Measurements from ENCODE around the gene DOCK1.
"Not testable (repeated sequence)": the region's sequence is repeated elsewhere in the genome, so short reads cannot be mapped to it uniquely, and the experiment has no call there.

The DOCK1 gene

GRCh38 chr10:126889421-126889820 is 15.8 kb upstream of the DOCK1 start:
- Histone ChIP-seq H3K27ac (no peak overlapping the region), H3K27me3 (no peaks in the 10 kb centered on the region), H3K4me3 (ENCODE audit: low read depth in 1 of 2, low read length in 1 of 2) (no peak overlapping the region), H3K4me1 (ENCODE audit: control insufficient read depth in 1 of 2, insufficient read depth in 1 of 2, low read depth in 1 of 2, low read length in 1 of 2) (no peaks in the 10 kb centered on the region), H3K36me3 (no peaks in the 10 kb centered on the region), H3K9me3 (no peaks in the 10 kb centered on the region)
- TF ChIP-seq CTCF (IDR thresholded peaks at IDR 0.05) = no peak

- not testable (repeated sequence) for H3K9me3 ChIP-seq; H3K27ac ChIP-seq; H3K27me3 ChIP-seq; H3K4me1 ChIP-seq (ENCODE audit: control insufficient read depth in 1 of 2, insufficient read depth in 1 of 2, low read depth in 1 of 2, low read length in 1 of 2); H3K4me3 ChIP-seq (ENCODE audit: low read depth in 1 of 2, low read length in 1 of 2); H3K36me3 ChIP-seq
Measured at GRCh38 chr10:126890797-126891196, 14.4 kb upstream of the DOCK1 start.

- no peak overlapping the region for H3K4me3 ChIP-seq (ENCODE audit: low read depth in 1 of 2, low read length in 1 of 2)
- no peaks in the 10 kb centered on the region for H3K36me3 ChIP-seq
- H3K4me1 ChIP-seq (ENCODE audit: control insufficient read depth in 1 of 2, insufficient read depth in 1 of 2, low read depth in 1 of 2, low read length in 1 of 2) = no peaks in the 10 kb centered on the region
- H3K27ac ChIP-seq = no peak overlapping the region
- no peaks in the 10 kb centered on the region for H3K27me3 ChIP-seq
- no peak for TF ChIP-seq CTCF (IDR thresholded peaks at IDR 0.05)
- no peaks in the 10 kb centered on the region for H3K9me3 ChIP-seq
Measured at GRCh38 chr10:126892226-126893175, 12.7 kb upstream of the DOCK1 start.

- H3K27ac ChIP-seq = no peak overlapping the region
- no peak for TF ChIP-seq CTCF (IDR thresholded peaks at IDR 0.05)
- no peak overlapping the region for H3K4me3 ChIP-seq (ENCODE audit: low read depth in 1 of 2, low read length in 1 of 2)
- no peaks in the 10 kb centered on the region for H3K9me3 ChIP-seq
- no peaks in the 10 kb centered on the region for H3K27me3 ChIP-seq
- no peaks in the 10 kb centered on the region for H3K4me1 ChIP-seq (ENCODE audit: control insufficient read depth in 1 of 2, insufficient read depth in 1 of 2, low read depth in 1 of 2, low read length in 1 of 2)
- H3K36me3 ChIP-seq = no peaks in the 10 kb centered on the region
Measured at GRCh38 chr10:126893206-126893605, 12.0 kb upstream of the DOCK1 start.

GRCh38 chr10:126893841-126894240 is 11.4 kb upstream of the DOCK1 start:
- Histone ChIP-seq H3K27me3 (no peaks in the 10 kb centered on the region), H3K4me1 (ENCODE audit: control insufficient read depth in 1 of 2, insufficient read depth in 1 of 2, low read depth in 1 of 2, low read length in 1 of 2) (no peaks in the 10 kb centered on the region), H3K9me3 (no peaks in the 10 kb centered on the region), H3K27ac (no peak overlapping the region), H3K36me3 (no peaks in the 10 kb centered on the region), H3K4me3 (ENCODE audit: low read depth in 1 of 2, low read length in 1 of 2) (no peak overlapping the region)
- no peak for TF ChIP-seq CTCF (IDR thresholded peaks at IDR 0.05)

GRCh38 chr10:126895214-126895781 is 9.9 kb upstream of the DOCK1 start:
- Histone ChIP-seq H3K36me3 (no peaks in the 10 kb centered on the region), H3K4me3 (ENCODE audit: low read depth in 1 of 2, low read length in 1 of 2) (no peak overlapping the region), H3K4me1 (ENCODE audit: control insufficient read depth in 1 of 2, insufficient read depth in 1 of 2, low read depth in 1 of 2, low read length in 1 of 2) (no peaks in the 10 kb centered on the region), H3K27ac (no peak overlapping the region), H3K27me3 (no peaks in the 10 kb centered on the region), H3K9me3 (no peaks in the 10 kb centered on the region)
- TF ChIP-seq CTCF (IDR thresholded peaks at IDR 0.05) = no peak
